Measurements from ENCODE around the gene CRY1.

CRY1 gene

DNA sequence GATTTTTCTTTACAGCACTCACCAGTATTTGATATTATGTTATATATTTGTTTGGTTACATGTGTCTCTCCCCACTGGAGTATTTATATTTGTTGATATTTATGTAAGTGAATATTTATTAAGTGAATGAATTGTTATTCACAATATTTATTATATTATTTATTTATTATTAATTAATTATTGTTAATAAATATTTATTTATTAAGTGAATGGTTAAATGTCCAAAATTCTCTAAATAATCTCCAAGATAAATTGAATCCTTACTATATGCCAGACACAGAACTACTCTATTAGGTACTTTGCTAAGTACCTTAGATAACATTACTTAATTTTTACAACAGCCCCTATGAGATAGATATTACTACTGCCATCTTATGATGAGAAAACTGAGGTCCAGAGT, 10.2 kb upstream of the CRY1 start:
- TF ChIP-seq, protein P1, sequence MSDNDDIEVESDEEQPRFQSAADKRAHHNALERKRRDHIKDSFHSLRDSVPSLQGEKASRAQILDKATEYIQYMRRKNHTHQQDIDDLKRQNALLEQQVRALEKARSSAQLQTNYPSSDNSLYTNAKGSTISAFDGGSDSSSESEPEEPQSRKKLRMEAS (IDR thresholded peaks at IDR 0.05; ENCODE audit: low read depth, low read length), result no peak
- TF ChIP-seq MYC (IDR thresholded peaks at IDR 0.05; ENCODE audit: low read depth, low read length), result no peak
- no peak for TF ChIP-seq CTCF (IDR thresholded peaks at IDR 0.05; ENCODE audit: low read depth, low read length)
- no peak for TF ChIP-seq POLR2A (IDR thresholded peaks at IDR 0.05; ENCODE audit: extremely low read depth, insufficient read length)
- no peak for DNase-seq (ENCODE audit: low read depth)
- H3K4me3 ChIP-seq (ENCODE audit: low read depth, low read length), result no peak overlapping the region

GRCh38 chr12:107103097-107103496, 9.7 kb upstream of the CRY1 start:
- TF ChIP-seq MYC (IDR thresholded peaks at IDR 0.05; ENCODE audit: low read depth, low read length), result no peak
- TF ChIP-seq POLR2A (IDR thresholded peaks at IDR 0.05; ENCODE audit: extremely low read depth, insufficient read length), result no peak
- TF ChIP-seq CTCF (IDR thresholded peaks at IDR 0.05; ENCODE audit: low read depth, low read length), result no peak
- TF ChIP-seq, protein P1 (IDR thresholded peaks at IDR 0.05; ENCODE audit: low read depth, low read length), result no peak

GRCh38 chr12:107102294-107102693, 8.9 kb upstream of the CRY1 start:
- DNase-seq (ENCODE audit: low read depth), result no peak
- no peak overlapping the region for H3K4me3 ChIP-seq (ENCODE audit: low read depth, low read length)
- TF ChIP-seq MYC (IDR thresholded peaks at IDR 0.05; ENCODE audit: low read depth, low read length) (no peak), CTCF (IDR thresholded peaks at IDR 0.05; ENCODE audit: low read depth, low read length) (no peak), POLR2A (IDR thresholded peaks at IDR 0.05; ENCODE audit: extremely low read depth, insufficient read length) (no peak)
- TF ChIP-seq, protein P1 (IDR thresholded peaks at IDR 0.05; ENCODE audit: low read depth, low read length), result no peak

More at GRCh38 chr12:107103097-107103496, 9.7 kb upstream of the CRY1 start:
- H3K4me3 ChIP-seq (ENCODE audit: low read depth, low read length), result no peak overlapping the region
- DNase-seq (ENCODE audit: low read depth), result no peak

DNA sequence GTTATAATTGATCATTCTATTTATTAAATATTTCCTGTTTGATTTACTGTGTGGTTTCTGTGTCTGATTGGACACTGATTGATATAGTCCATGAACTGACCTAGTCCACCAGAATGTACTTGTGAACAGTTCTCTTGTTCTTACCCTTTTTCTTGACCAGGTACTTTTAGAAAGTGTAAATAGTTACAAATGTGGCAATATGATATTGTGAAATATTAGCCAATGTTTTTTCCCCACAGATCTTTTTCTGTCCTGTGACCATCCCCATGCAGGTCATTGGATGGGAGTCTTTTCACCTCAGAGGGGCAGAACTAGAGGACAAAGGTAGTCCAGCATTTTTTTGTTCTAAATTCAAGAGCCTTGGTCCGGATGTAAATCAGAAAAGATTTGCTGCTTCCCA, 8.3 kb upstream of the CRY1 start:
- no peak for TF ChIP-seq MYC (IDR thresholded peaks at IDR 0.05; ENCODE audit: low read depth, low read length)
- TF ChIP-seq POLR2A (IDR thresholded peaks at IDR 0.05; ENCODE audit: extremely low read depth, insufficient read length), result no peak
- no peak for TF ChIP-seq CTCF (IDR thresholded peaks at IDR 0.05; ENCODE audit: low read depth, low read length)
- TF ChIP-seq, protein P1 (IDR thresholded peaks at IDR 0.05; ENCODE audit: low read depth, low read length), result no peak
- no peak overlapping the region for H3K4me3 ChIP-seq (ENCODE audit: low read depth, low read length)
- no peak for DNase-seq (ENCODE audit: low read depth)

GRCh38 chr12:107099917-107100316, 6.6 kb upstream of the CRY1 start:
- TF ChIP-seq, protein P1 (IDR thresholded peaks at IDR 0.05; ENCODE audit: low read depth, low read length), result no peak
- TF ChIP-seq MYC (IDR thresholded peaks at IDR 0.05; ENCODE audit: low read depth, low read length), result no peak
- no peak for TF ChIP-seq POLR2A (IDR thresholded peaks at IDR 0.05; ENCODE audit: extremely low read depth, insufficient read length)
- TF ChIP-seq CTCF (IDR thresholded peaks at IDR 0.05; ENCODE audit: low read depth, low read length), result no peak
- H3K4me3 ChIP-seq (ENCODE audit: low read depth, low read length), result no peak overlapping the region
- no peak for DNase-seq (ENCODE audit: low read depth)

GRCh38 chr12:107096571-107096970, 3.2 kb upstream of the CRY1 start:
- H3K4me3 ChIP-seq (ENCODE audit: low read depth, low read length), result no peak overlapping the region
- DNase-seq (ENCODE audit: low read depth), result no peak
- no peak for TF ChIP-seq MYC (IDR thresholded peaks at IDR 0.05; ENCODE audit: low read depth, low read length)
- TF ChIP-seq POLR2A (IDR thresholded peaks at IDR 0.05; ENCODE audit: extremely low read depth, insufficient read length), result no peak
- TF ChIP-seq CTCF (IDR thresholded peaks at IDR 0.05; ENCODE audit: low read depth, low read length), result no peak
- TF ChIP-seq, protein P1 (IDR thresholded peaks at IDR 0.05; ENCODE audit: low read depth, low read length), result no peak

Measured in NB4 (cell line).